ENCODE results near the gene MCMBP. TPM values are rescaled to one million over a fixed set of nuclear protein-coding genes. Genes with fewer than 3 reads are reported as not detected.

The MCMBP gene
- total RNA-seq, 1 experiment from 2014 or later = 87.1 TPM

DNA sequence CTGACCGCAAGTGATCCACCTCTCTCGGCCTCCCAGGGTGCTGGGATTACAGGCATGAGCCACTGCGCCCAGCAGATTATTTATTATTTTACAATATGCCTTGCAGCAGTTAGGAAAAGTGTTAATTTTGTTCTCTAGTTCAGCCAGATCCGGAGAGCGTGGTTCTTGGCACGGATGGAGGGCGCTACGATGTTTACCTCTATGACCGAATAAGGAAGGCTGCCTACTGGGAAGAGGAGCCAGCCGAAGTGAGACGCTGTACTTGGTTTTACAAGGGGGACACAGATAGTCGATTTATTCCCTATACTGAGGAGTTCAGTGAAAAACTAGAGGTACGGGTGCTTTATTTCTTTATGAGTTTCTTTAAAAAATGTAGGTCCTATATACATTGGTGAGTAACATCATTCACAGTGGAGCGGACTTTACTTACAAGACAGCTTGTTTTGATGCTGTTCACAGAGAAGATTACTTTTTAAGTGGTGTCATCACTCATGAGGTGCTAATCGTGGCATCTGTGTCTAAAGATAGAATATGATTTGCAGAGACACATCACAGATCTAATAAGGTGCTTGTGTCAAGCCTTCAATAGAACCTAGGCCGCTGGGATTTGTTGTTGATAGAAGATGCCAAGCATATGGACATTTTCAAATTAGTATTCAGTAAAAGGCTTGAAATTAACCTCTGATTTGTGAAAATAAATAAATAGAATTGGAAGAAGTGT is 31.5 kb upstream of the MCMBP start:
- H4K91ac ChIP-seq (ENCODE audit: insufficient read length, low read depth, low read length) = no peak overlapping the region
- no peak overlapping the region for H3K27ac ChIP-seq (ENCODE audit: insufficient read length, low read depth, low read length)
- no peak overlapping the region for H2AK5ac ChIP-seq (ENCODE audit: insufficient read length, low read length)
- Mint-ChIP-seq H3K4me1 (no peaks in the 10 kb centered on the region), H3K36me3 (ENCODE audit: insufficient read depth in 1 of 3, low read depth in 3 of 3) (peaks cover 23 to 68% (median 50%) of the 10 kb centered on the region in 3 experiments), H3K9me3 (no peaks in the 10 kb centered on the region), H3K4me3 (no peak overlapping the region), H3K27ac (no peak overlapping the region), H3K27me3 (ENCODE audit: low read depth) (no peaks in the 10 kb centered on the region)
- H2BK15ac ChIP-seq (ENCODE audit: low read depth, low read length) = no peak overlapping the region
- no peak overlapping the region for H2BK20ac ChIP-seq (ENCODE audit: low read depth, low read length, poor library complexity, severe bottlenecking)
- H2BK5ac ChIP-seq (ENCODE audit: insufficient read length, low read length) = no peak overlapping the region
- H2BK120ac ChIP-seq (ENCODE audit: low read depth, low read length, poor library complexity, severe bottlenecking) = no peak overlapping the region
- H3K4ac ChIP-seq (ENCODE audit: low read depth, low read length) = no peak overlapping the region
- no CpG with 5 or more reads among the region's 16 CpGs for WGBS (ENCODE audit: extremely low coverage, insufficient read length, low lambda C conversion rate)
- no peaks in the 10 kb centered on the region for H3K9me3 ChIP-seq (ENCODE audit: control insufficient read depth, low read depth, low read length)
- H3K27me3 ChIP-seq (ENCODE audit: insufficient read depth, low read length) = no peaks in the 10 kb centered on the region
- no peak overlapping the region for H3K9ac ChIP-seq (ENCODE audit: extremely low read depth, insufficient read length, low read length)
- no peak overlapping the region for H2BK12ac ChIP-seq (ENCODE audit: insufficient read length, low read depth, low read length)
- H3K4me1 ChIP-seq (ENCODE audit: insufficient read depth, low read length) = no peaks in the 10 kb centered on the region
- H3K23ac ChIP-seq (ENCODE audit: insufficient read length, low read depth, low read length) = no peak overlapping the region
- no peak for TF ChIP-seq CTCF (conservative IDR thresholded peaks at IDR 0.05)
- no peak overlapping the region for H4K5ac ChIP-seq (ENCODE audit: insufficient read length, low read depth, low read length)
- H4K20me1 ChIP-seq (ENCODE audit: control insufficient read depth, insufficient read depth, insufficient read length) = no peaks in the 10 kb centered on the region
- H3K56ac ChIP-seq (ENCODE audit: insufficient read length, low read depth, low read length) = no peak overlapping the region
- no peak for DNase-seq
- no peaks in the 10 kb centered on the region for H3K79me1 ChIP-seq (ENCODE audit: insufficient read depth, low read depth, low read length, poor library complexity, severe bottlenecking)
- H3K23me2 ChIP-seq (ENCODE audit: insufficient read length, low read depth, low read length, poor library complexity, severe bottlenecking) = no peaks in the 10 kb centered on the region
- no peak overlapping the region for H2AFZ ChIP-seq (ENCODE audit: low read length)
- no peak overlapping the region for H3T11ph ChIP-seq (ENCODE audit: low read length)
- H3K79me2 ChIP-seq (ENCODE audit: insufficient read depth, low read length) = peaks cover 2% of the 10 kb centered on the region; the same call in 1 of the 2 replicates
- no peak overlapping the region for H3K14ac ChIP-seq (ENCODE audit: insufficient read depth, low read length)
- H4K8ac ChIP-seq (replicated peaks; ENCODE audit: insufficient read length, low read depth, low read length) = no peak overlapping the region
- H3K4me2 ChIP-seq (ENCODE audit: insufficient read depth, insufficient read length, low read length) = no peak overlapping the region
- no peak overlapping the region for H3K18ac ChIP-seq (ENCODE audit: insufficient read length, low read depth, low read length)
